Activated CD8-positive, alpha-beta memory T cell treated with anti-CD3 and anti-CD28 coated beads for 24 hours (primary cell): Measurements from ENCODE around the gene MMP24.
A peak's percentile ranks its signal among the peaks of the same experiment; 100 is the strongest.

Source experiments
- DNase-seq: peaks from one replicate; pipeline ENCODE4 v3.0.0-alpha.2; 2020

Gene MMP24

DNA sequence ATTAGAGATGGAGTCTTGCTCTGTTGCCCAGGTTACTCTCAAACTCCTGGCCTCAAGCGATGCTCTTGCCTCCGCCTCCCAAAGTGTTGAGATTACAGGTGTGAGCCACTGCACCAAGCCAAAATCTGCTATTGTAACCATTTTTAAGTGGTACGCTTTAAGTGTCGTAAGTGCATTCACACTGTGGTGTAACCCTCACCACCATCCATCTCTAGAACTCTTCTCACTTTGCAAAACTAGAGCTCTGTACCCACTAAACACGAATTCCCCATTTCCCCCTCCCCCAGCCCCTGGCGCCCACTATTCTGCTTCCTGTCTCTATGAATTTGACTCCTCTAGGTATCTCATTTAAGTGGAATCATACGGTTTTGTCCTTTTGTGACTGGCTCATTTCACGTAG is 68.6 kb downstream of the MMP24 start:
- DNase-seq, result no peak

- DNase-seq, result no peak
These were observed 69.2 kb downstream of the MMP24 start for GRCh38 chr20:35295674-35296073.

DNA sequence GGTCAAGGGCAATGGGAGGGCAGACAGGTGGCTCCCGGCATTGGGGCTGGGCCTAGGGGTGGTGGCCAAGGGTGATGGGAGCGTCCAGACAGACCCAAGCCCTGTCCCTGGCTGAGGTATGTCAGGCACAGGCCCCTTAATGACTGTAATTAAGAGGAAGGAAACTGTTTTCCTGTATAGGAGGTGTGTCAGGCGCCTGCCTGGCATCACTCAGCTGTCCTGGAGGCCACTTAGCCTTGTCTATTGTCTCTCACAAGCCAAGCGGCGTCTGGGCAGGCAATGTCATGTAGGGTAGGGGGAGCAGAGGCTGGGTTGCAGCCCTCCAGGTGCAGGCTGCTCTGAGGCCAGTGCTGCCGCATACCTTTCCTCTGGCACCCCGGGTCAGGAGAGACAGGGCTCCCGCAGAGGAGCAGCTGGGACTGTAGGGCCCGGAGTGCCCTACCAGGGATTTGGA is 69.6 kb downstream of the MMP24 start:
- DNase-seq, result no peak

- no peak for DNase-seq
These were observed 70.7 kb downstream of the MMP24 start for GRCh38 chr20:35297155-35297554.

DNA sequence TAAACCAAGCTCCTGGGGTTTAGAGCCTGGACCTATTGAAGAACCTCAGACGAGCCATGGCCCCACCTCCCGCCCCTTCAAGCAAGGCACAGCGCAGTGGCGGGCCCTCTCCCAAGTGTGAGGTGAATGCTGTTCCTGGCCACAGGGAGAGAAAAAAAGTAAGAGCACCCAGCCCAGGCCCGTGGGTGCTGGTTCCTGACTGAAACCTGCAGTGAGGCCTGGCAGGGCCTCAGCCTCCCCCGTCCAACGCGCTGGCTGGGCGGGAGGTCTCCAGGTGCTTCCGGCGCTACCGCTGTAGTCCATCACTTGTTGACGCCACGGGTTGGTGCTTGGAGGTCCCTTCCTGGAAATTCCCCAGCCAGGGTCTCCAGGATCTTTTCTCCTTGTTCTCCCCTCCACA is 71.2 kb downstream of the MMP24 start:
- no peak for DNase-seq

DNA sequence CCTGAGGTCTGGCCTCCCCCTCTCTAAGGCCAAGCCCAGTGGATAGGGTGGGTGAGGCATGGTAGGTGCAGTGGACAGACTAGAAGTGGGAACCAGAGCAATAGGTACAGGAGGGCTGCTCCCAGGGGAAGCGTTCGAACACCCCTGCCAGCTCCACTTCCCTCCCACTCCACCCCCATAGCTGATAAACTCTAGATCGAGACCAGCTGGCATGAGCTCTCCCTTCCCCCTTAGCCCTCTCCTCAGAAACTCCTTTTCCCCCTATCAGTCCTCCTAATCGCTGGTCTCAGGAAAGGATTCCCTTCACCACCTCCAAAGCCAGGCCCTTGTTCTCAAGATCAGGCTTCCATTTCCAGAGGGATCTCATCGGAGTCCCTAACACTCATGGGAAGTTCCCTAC is 71.8 kb downstream of the MMP24 start:
- DNase-seq, result no peak

GRCh38 chr20:35299780-35300179 is 73.3 kb downstream of the MMP24 start:
- DNase-seq, result no peak

DNA sequence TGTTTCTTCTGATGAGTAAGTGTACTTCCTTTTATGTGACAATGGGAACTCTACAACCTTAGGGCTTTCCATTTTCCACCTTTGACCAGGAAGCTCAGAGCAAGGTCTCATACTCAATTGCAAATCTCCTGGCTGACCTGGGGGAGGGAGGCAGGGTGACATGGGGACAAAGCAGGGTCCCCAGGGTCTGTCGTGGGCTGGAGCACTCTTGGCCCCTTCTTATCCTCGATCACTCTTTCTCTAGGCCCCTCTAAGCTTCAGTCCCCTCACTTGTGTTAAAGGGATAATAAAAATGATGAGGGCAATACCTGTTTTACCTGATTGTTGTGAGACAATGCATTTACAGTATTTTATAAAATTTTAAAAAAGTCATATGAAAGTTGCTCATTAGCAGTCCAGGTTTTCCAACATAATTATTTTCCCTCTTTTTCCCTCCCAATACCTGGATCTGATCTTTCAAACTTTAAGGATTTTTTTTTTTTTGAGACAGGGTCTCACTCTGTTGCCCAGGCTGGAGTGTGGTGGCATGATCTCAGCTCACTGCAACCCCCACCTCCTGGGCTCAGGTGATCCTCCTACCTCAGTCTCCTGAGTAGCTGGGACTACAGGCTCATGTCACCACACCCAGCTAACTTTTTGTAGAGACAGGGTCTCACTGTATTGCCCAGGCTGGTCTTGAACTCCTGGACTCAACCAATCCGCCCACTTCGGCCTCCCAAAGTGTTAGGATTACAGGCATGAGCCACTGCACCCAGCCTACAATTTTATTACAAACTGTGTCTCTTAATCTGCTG is 74.2 kb downstream of the MMP24 start:
- DNase-seq, result no peak

GRCh38 chr20:35301426-35301825 is 74.9 kb downstream of the MMP24 start:
- no peak for DNase-seq

GRCh38 chr20:35302421-35303335 is 76.2 kb downstream of the MMP24 start:
- DNase-seq, result no peak

DNA sequence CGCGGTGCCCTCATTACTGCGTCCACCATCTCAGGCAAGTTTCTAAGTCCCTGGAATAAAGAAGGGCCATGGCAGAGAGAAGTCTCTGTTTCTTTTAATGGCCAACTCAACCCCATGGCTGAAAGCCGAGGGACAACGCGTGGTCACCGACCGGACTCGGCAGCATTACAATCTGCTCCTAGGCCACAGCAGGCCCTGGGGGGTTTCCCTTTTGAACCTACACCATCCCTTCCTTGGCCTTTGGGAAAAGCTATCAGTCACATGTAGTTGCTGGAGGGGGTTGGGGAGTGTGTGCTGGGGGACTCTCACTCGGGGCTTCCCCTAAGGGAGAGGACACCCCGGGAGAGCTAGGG is 76.9 kb downstream of the MMP24 start:
- DNase-seq, result no peak

- DNase-seq, result peak; percentile 90
These were observed 77.4 kb downstream of the MMP24 start for GRCh38 chr20:35303735-35304491.

DNA sequence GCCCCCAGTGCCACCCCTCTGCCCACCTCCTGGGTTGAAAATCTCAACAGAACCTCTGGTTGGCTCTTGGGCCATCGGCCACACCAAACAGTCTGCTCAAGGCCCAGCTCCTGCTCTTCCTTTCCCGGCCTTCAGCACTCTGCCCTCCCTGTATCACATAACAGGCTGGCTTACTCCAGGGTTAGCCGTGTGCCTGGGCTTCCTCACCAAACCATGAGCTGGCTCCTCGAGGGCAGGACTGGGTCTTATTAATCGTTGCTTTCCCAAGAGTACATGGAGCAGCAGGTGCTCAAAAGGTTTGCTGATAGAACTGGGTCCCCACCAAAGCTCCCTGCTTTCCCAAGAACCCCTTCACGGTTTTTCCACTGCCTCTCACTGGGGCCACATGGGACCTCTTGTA is 78.5 kb downstream of the MMP24 start:
- DNase-seq, result no peak

- DNase-seq, result peak; percentile 81
These were observed 79.4 kb downstream of the MMP24 start for GRCh38 chr20:35305682-35306556.

DNA sequence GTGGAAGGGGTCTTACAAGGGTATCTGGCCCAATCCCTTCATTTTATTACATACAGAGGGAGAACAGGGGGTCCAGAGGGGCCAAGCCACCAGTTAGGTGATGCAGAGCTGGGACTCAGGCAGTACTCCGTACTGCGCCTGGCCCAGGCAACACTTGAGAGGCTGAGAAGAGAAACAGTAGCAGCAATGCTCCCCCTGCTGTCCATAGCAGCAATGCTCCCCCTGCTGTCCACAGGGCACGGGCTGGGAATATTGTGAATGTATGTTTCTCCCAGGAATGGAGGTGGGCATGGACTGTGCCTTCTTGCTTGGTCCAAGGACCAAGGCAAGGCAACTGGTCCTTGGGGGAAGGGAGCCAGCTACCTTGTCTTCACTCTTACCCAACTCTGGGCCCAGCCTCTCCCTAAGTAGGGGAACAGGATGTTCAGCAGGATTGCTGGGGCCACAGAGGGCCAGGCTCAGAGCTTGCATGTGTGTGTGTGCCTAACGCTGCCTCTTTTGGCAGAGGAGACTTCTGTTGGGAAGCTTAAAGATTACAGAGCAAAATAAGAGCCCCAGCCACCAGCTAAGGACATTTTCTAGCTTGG is 80.5 kb downstream of the MMP24 start:
- no peak for DNase-seq

DNA sequence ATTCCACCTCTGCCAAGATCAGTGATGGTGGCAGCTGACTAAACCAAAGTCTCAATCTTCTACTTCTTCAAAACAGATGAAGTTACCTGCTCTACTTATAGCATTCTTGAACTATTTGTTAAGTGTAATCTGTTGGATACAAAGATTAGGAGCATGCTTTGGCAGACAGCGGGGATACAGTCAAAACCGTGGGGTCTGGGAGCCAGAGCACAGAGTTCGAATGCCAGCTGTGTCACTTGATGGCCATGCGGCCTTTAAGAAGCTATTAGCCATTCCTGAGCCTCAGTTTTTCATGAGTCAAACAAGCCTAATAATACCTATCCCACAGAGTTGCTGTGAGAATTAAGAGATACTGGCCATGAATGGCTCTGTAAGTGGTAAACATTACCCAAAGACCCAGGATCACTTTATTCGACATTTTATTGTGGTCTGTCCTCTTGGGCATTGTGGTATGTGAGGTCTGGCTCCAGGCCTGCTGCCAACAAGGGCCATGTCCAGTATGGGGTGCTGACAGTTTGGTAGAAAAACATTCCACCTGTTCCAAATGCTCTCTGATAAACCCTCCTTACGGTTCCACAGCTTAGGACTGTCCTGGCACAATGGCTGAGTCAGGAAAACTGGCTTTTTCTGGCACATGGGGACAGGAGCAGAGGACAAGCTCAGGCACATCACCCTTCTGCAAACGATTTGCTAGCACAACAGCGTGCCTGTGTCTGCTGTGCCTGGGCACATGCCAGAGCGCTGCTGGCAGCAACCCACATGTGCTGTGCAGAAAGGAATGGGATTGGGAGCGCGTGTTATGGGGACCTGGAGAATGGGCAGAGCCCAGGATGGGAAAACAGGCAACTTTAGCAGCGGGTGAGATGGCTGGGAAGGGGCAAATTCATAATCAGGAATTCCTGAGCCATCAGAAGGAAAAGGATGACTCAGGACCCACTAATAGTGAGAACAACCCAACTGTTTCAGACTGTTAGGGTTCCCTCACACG is 81.5 kb downstream of the MMP24 start:
- DNase-seq, result no peak

GRCh38 chr20:35311409-35311808 is 84.9 kb downstream of the MMP24 start:
- DNase-seq, result no peak

GRCh38 chr20:35311822-35312221 is 85.3 kb downstream of the MMP24 start:
- no peak for DNase-seq

GRCh38 chr20:35312318-35312717 is 85.8 kb downstream of the MMP24 start:
- DNase-seq, result no peak

- no peak for DNase-seq
These were observed 88.5 kb downstream of the MMP24 start for GRCh38 chr20:35314816-35315631.
